MCF 10A (cell line): ENCODE measurements around the gene KIF26A. TPM values are rescaled to one million over a fixed set of nuclear protein-coding genes. Genes with fewer than 3 reads are reported as not detected.

Experiments
- BruUV-seq: library from RNA; stranded (reverse); fragments of 400-500 nt; replicated peaks from 2 replicates; lab custom pipeline; 2021; lab: Mats Ljungman, UMichigan
- CTCF ChIA-PET: fragments of 300-600 bp; sonication (Branson Sonifier 250); formaldehyde crosslinking; extraction: SDS; loops from one replicate; lab custom pipeline; 2021; ENCODE audit warnings: antibody characterized with exemption, inconsistent platforms; lab: Yijun Ruan, JAX
- POLR2A ChIA-PET: fragments of 300-600, 350-650 bp; sonication (Branson Sonifier 250); formaldehyde crosslinking; extraction: SDS; loops from one replicate; lab custom pipeline; 2020; ENCODE audit warnings: antibody characterized with exemption, inconsistent platforms; lab: Yijun Ruan, JAX
- DNase-seq: peaks from one replicate; pipeline ENCODE4 v3.0.0-alpha.2; 2018; ENCODE audit not compliant: unreplicated experiment
- H3K27ac Mint-ChIP-seq: one replicate; pipeline ENCODE4 v1.8.0; 2022; ENCODE audit warnings: mild to moderate bottlenecking, low read depth, mixed read lengths; ENCODE audit not compliant: unreplicated experiment
- H3K27me3 Mint-ChIP-seq: one replicate; pipeline ENCODE4 v1.8.0; 2022; ENCODE audit warnings: mixed read lengths; ENCODE audit not compliant: insufficient read depth, unreplicated experiment
- H3K36me3 Mint-ChIP-seq: one replicate; pipeline ENCODE4 v1.8.0; 2022; ENCODE audit warnings: mild to moderate bottlenecking, moderate library complexity, mixed read lengths; ENCODE audit not compliant: insufficient read depth, unreplicated experiment
- H3K4me1 Mint-ChIP-seq: one replicate; pipeline ENCODE4 v1.8.0; 2022; ENCODE audit warnings: mixed read lengths; ENCODE audit not compliant: insufficient read depth, unreplicated experiment
- H3K4me3 Mint-ChIP-seq: one replicate; pipeline ENCODE4 v1.8.0; 2022; ENCODE audit warnings: mild to moderate bottlenecking, moderate library complexity, mixed read lengths; ENCODE audit not compliant: unreplicated experiment
- H3K9me3 Mint-ChIP-seq: one replicate; pipeline ENCODE4 v1.8.0; 2022; ENCODE audit warnings: mixed read lengths; ENCODE audit not compliant: unreplicated experiment
- intact Hi-C: fragments of 100-400 bp; cut with micrococcal nuclease; formaldehyde crosslinking; loops from 2 replicates; pipeline ENCODE4 v1.14.1; 2022
- total RNA-seq: library from RNA; stranded (reverse); gene quantifications from 2 replicates; pipeline ENCODE4 v1.2.3, GENCODE V29; 2022
- TF ChIP-seq, protein P1 (sequence below): fragments of 200-600 bp; IDR thresholded peaks from one replicate; pipeline ENCODE4 v1.8.0; 2022; ENCODE audit warnings: antibody characterized with exemption, mild to moderate bottlenecking; ENCODE audit not compliant: unreplicated experiment

Gene KIF26A
- total RNA-seq, 1 experiment from 2014 or later, result 0.26 TPM

- Mint-ChIP-seq H3K27ac (no peak overlapping the region), H3K4me3 (no peak overlapping the region), H3K36me3 (no peaks in the 10 kb centered on the region), H3K9me3 (no peaks in the 10 kb centered on the region), H3K27me3 (no peaks in the 10 kb centered on the region), H3K4me1 (peaks cover 8% of the 10 kb centered on the region)
- DNase-seq, result no peak
- ChIA-PET POLR2A (interaction anchor here (1.4 kb wide), 1 partner anchor 20 kb away, joined by 5 read pairs; no protein-coding TSS in a partner anchor), CTCF (interaction anchor here (0.7 kb wide), 1 partner anchor 24 kb away, joined by 4 read pairs; no protein-coding TSS in a partner anchor)
- intact Hi-C loops, result no loop called here
- BruUV-seq, result no TSS peak
- TF ChIP-seq, protein P1, sequence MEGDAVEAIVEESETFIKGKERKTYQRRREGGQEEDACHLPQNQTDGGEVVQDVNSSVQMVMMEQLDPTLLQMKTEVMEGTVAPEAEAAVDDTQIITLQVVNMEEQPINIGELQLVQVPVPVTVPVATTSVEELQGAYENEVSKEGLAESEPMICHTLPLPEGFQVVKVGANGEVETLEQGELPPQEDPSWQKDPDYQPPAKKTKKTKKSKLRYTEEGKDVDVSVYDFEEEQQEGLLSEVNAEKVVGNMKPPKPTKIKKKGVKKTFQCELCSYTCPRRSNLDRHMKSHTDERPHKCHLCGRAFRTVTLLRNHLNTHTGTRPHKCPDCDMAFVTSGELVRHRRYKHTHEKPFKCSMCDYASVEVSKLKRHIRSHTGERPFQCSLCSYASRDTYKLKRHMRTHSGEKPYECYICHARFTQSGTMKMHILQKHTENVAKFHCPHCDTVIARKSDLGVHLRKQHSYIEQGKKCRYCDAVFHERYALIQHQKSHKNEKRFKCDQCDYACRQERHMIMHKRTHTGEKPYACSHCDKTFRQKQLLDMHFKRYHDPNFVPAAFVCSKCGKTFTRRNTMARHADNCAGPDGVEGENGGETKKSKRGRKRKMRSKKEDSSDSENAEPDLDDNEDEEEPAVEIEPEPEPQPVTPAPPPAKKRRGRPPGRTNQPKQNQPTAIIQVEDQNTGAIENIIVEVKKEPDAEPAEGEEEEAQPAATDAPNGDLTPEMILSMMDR, result no peak
Measured at GRCh38 chr14:104101651-104102281, 36.6 kb upstream of the KIF26A start.

DNA sequence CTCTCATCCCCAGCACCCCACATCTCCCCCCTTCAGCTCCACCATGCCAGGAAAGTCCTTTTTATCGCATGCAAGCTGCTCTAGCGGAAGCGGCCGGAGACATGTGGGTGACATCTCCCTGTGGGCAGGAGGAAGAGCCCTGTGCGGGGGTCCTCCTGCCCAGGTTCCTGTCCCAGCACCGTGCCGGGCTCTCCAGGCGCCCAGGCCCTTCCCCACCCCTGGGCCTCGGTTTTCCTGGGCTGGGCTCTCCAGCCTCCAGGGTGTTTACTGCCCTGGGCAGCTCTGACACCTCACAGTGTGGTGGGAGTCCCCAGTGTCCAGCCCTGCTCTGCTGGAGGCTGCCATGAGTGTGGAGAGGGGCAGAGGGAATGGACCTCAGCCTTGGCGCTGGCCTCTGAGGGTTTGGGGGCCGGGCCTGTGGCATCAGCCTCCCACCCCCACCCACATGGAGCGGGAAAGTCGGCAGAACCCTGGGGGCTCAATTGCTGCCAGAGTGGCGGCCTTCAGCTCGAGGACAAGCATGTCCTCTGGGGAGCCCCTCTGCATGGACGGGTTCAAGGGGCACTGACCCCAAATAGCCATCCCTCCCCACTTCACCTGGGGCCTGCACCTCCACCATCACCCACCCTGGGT lies 36.0 kb upstream of the KIF26A start:
- CTCF ChIA-PET, result no interaction called here
- POLR2A ChIA-PET, result no interaction called here
- intact Hi-C loops, result no loop called here
- H3K9me3 Mint-ChIP-seq, result no peaks in the 10 kb centered on the region
- H3K27ac Mint-ChIP-seq, result no peak overlapping the region
- H3K4me1 Mint-ChIP-seq, result peaks cover 8% of the 10 kb centered on the region
- TF ChIP-seq, protein P1, result no peak
- no peak overlapping the region for H3K4me3 Mint-ChIP-seq
- no TSS peak for BruUV-seq
- DNase-seq, result no peak
- no peaks in the 10 kb centered on the region for H3K36me3 Mint-ChIP-seq
- no peaks in the 10 kb centered on the region for H3K27me3 Mint-ChIP-seq

DNA sequence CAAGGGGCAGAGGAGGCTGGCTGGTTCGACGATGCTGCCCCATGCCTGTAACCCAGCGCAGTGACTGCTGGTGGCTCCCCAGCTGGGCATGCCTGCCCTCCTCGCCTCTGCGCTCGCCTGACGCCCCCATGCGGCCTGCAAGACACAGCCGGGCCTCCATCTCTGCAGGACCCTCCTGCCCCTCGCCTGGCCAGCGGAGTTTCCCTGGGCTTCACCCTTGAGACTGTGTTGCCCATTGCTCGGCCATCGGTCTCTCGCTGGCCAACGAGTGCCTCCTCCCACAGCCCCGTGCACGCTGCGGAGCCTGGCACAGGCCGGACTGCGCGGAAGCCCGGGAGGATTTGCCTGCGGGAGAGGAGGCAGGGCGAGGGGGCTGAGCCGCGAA lies 35.3 kb upstream of the KIF26A start:
- CTCF ChIA-PET, result interaction anchor here (1.1 kb wide), 1 partner anchor 461 kb away, joined by 3 read pairs; no protein-coding TSS in a partner anchor
- intact Hi-C loops, result no loop called here
- POLR2A ChIA-PET, result no interaction called here
- no peaks in the 10 kb centered on the region for H3K36me3 Mint-ChIP-seq
- peaks cover 8% of the 10 kb centered on the region for H3K4me1 Mint-ChIP-seq
- no peak overlapping the region for H3K4me3 Mint-ChIP-seq
- no peaks in the 10 kb centered on the region for H3K27me3 Mint-ChIP-seq
- TF ChIP-seq, protein P1, result no peak
- no peak for DNase-seq
- H3K9me3 Mint-ChIP-seq, result no peaks in the 10 kb centered on the region
- H3K27ac Mint-ChIP-seq, result no peak overlapping the region
- BruUV-seq, result no TSS peak

GRCh38 chr14:104103446-104104075 lies 34.8 kb upstream of the KIF26A start:
- no peaks in the 10 kb centered on the region for H3K9me3 Mint-ChIP-seq
- no peak overlapping the region for H3K4me3 Mint-ChIP-seq
- H3K27ac Mint-ChIP-seq, result no peak overlapping the region
- no peaks in the 10 kb centered on the region for H3K36me3 Mint-ChIP-seq
- intact Hi-C loops, result no loop called here
- no peaks in the 10 kb centered on the region for H3K27me3 Mint-ChIP-seq
- no TSS peak for BruUV-seq
- peaks cover 8% of the 10 kb centered on the region for H3K4me1 Mint-ChIP-seq
- TF ChIP-seq, protein P1, result no peak
- DNase-seq, result no peak
- ChIA-PET POLR2A (interaction anchor here (0.6 kb wide), 1 partner anchor 564 kb away, joined by 3 read pairs; no protein-coding TSS in a partner anchor), CTCF (interaction anchor here (1.1 kb wide), 1 partner anchor 461 kb away, joined by 3 read pairs; no protein-coding TSS in a partner anchor)
